ENCODE measurements around the gene HIF1A.

- TF ChIP-seq POLR2AphosphoS5 (IDR thresholded peaks at IDR 0.05; ENCODE audit: low read depth, low read length) (no peak), SPI1 (IDR thresholded peaks at IDR 0.05; ENCODE audit: low read depth, low read length) (no peak)
These were observed 51.6 kb downstream of the HIF1A start for GRCh38 chr14:61746881-61747280.
